HG03460 (cell line): Measurements from ENCODE around the gene MRPL17.
"Not testable (repeated sequence)": the region's sequence is repeated elsewhere in the genome, so short reads cannot be mapped to it uniquely, and the experiment has no call there.

Experiments
- ATAC-seq: cut with Tn5 transposase; IDR thresholded peaks from one replicate; pipeline ENCODE4 v1.9.1; 2021; ENCODE audit not compliant: unreplicated experiment

The MRPL17 gene

GRCh38 chr11:6684068-6684467 is 928 bp upstream of the MRPL17 start:
- ATAC-seq: not testable (repeated sequence)

- peak; percentile 5 for ATAC-seq
Measured at GRCh38 chr11:6682591-6682935, 577 bp downstream of the MRPL17 start.

GRCh38 chr11:6681949-6682348 is 1.2 kb downstream of the MRPL17 start:
- no peak for ATAC-seq

GRCh38 chr11:6681505-6681904 is 1.6 kb downstream of the MRPL17 start:
- ATAC-seq: no peak

GRCh38 chr11:6677018-6677417 is 6.1 kb downstream of the MRPL17 start:
- ATAC-seq: no peak

GRCh38 chr11:6674862-6675261 is 8.3 kb downstream of the MRPL17 start:
- ATAC-seq: no peak

GRCh38 chr11:6674219-6674597 is 8.9 kb downstream of the MRPL17 start:
- no peak for ATAC-seq

GRCh38 chr11:6673523-6674218 is 9.5 kb downstream of the MRPL17 start:
- ATAC-seq: no peak

- ATAC-seq: no peak
Measured at GRCh38 chr11:6671991-6672390, 11.1 kb downstream of the MRPL17 start.

GRCh38 chr11:6670202-6670830 is 12.8 kb downstream of the MRPL17 start:
- ATAC-seq: no peak

GRCh38 chr11:6667733-6668374 is 15.3 kb downstream of the MRPL17 start:
- ATAC-seq: peak; percentile 66

- ATAC-seq: no peak
Measured at GRCh38 chr11:6666302-6667183, 16.6 kb downstream of the MRPL17 start.

GRCh38 chr11:6664551-6664950 is 18.6 kb downstream of the MRPL17 start:
- no peak for ATAC-seq

- ATAC-seq: no peak
Measured at GRCh38 chr11:6663794-6664469, 19.2 kb downstream of the MRPL17 start.

GRCh38 chr11:6660712-6661111 is 22.4 kb downstream of the MRPL17 start:
- ATAC-seq: no peak

GRCh38 chr11:6658647-6659046 is 24.5 kb downstream of the MRPL17 start:
- ATAC-seq: no peak

- no peak for ATAC-seq
Measured at GRCh38 chr11:6657346-6657745, 25.8 kb downstream of the MRPL17 start.

- ATAC-seq: no peak
Measured at GRCh38 chr11:6656936-6657335, 26.2 kb downstream of the MRPL17 start.

- no peak for ATAC-seq
Measured at GRCh38 chr11:6656584-6656915, 26.6 kb downstream of the MRPL17 start.

- no peak for ATAC-seq
Measured at GRCh38 chr11:6655790-6656583, 27.2 kb downstream of the MRPL17 start, which contains the start of gene DCHS1. TSS of gene DCHS1 (minus strand) at chr11:6655809. CDS start at chr11:6641613, 14,196 bp downstream.
